Uterus (tissue), 4 donors: ENCODE measurements around the gene DBH. TPM values are rescaled to one million over a fixed set of nuclear protein-coding genes. Genes with fewer than 3 reads are reported as not detected.

Experiments used
- DNase-seq, 2 donors: peaks; one replicate each; pipeline ENCODE4 v3.0.0-alpha.2; 2019 to 2020
- H3K27ac ChIP-seq, 2 donors: fragments of 200-600 bp; sonication (generic); 1 replicate in 1 of 2; 2 replicates in 1 of 2; pipeline ENCODE4 v1.5.1; 2016 to 2018
- H3K27me3 ChIP-seq, 2 donors: fragments of 200-600 bp; sonication (generic); one replicate each; pipeline ENCODE4 v1.5.1; 2018 to 2019; ENCODE audit warnings: control low read depth in 1 of 2
- H3K36me3 ChIP-seq, 2 donors: fragments of 200-600 bp; sonication (generic); one replicate each; pipeline ENCODE4 v1.5.1; 2019; ENCODE audit warnings: control low read depth in 1 of 2
- H3K4me1 ChIP-seq, 2 donors: fragments of 200-600 bp; sonication (generic); one replicate each; pipeline ENCODE4 v1.5.1; 2018 to 2019; ENCODE audit warnings: control low read depth in 1 of 2
- H3K4me3 ChIP-seq, 2 donors: fragments of 200-600 bp; sonication (generic); 1 replicate in 1 of 2; 2 replicates in 1 of 2; pipeline ENCODE4 v1.5.1; 2018 to 2019; ENCODE audit warnings: mild to moderate bottlenecking in 1 of 2
- H3K9me3 ChIP-seq, 2 donors: fragments of 200-600 bp; sonication (generic); one replicate each; pipeline ENCODE4 v1.5.1; 2019; ENCODE audit warnings: control low read depth in 1 of 2
- CTCF ChIP-seq, 4 experiments: fragments of 200-600 bp in 2 of 4; fragments of 450-650 bp in 2 of 4; sonication (generic) in 2 of 4; IDR thresholded peaks; one replicate each; pipeline ENCODE4 v1.5.1; 2016 to 2019; ENCODE audit warnings: antibody characterized with exemption in 4 of 4, mild to moderate bottlenecking in 2 of 4, moderate library complexity in 1 of 4
- POLR2A ChIP-seq, 2 donors: fragments of 450-650 bp; IDR thresholded peaks; one replicate each; pipeline ENCODE4 v1.6.1; 2016; ENCODE audit warnings: antibody characterized with exemption in 2 of 2, mild to moderate bottlenecking in 1 of 2, moderate library complexity in 1 of 2
- intact Hi-C: fragments of 100-400 bp; cut with DNase I; formaldehyde crosslinking; loops from one replicate; pipeline ENCODE4 v1.15.1; 2023; ENCODE audit warnings: low total_unique reads
- total RNA-seq, 4 donors: library from RNA; depleted of rRNA in 3 of 4; stranded (reverse); fragments of >200 nt in 3 of 4; gene quantifications; one replicate each; pipeline versions ENCODE4 v1.1.0 to v1.2.4, GENCODE V29; 2014 to 2023
- donor health status: DM: yes; HTN: yes; CAD: no.

The DBH gene
- total RNA-seq, 4 donors from 2014 or later, result 1.3 TPM; not detected in 3

GRCh38 chr9:133679056-133679455, 42.9 kb downstream of the DBH start:
- H3K27ac ChIP-seq, result peak overlapping the region in 1 of 2 donors; percentile 54
- H3K9me3 ChIP-seq, result no peaks in the 10 kb centered on the region
- DNase-seq, result no peak
- no peaks in the 10 kb centered on the region for H3K4me1 ChIP-seq
- TF ChIP-seq POLR2A (IDR thresholded peaks at IDR 0.05), result no peak
- no peak for TF ChIP-seq CTCF (IDR thresholded peaks at IDR 0.05)
- H3K27me3 ChIP-seq, result no peaks in the 10 kb centered on the region
- no peak overlapping the region for H3K4me3 ChIP-seq
- intact Hi-C loops, result no loop called here
- no peaks in the 10 kb centered on the region for H3K36me3 ChIP-seq

- intact Hi-C loops, result no loop called here
- DNase-seq, result peak in 1 of 2 donors; percentile 43
- Histone ChIP-seq H3K9me3 (no peaks in the 10 kb centered on the region), H3K27ac (peak overlapping the region in 1 of 2 donors; percentile 54), H3K36me3 (no peaks in the 10 kb centered on the region), H3K27me3 (no peaks in the 10 kb centered on the region), H3K4me3 (no peak overlapping the region), H3K4me1 (no peaks in the 10 kb centered on the region)
- no peak for TF ChIP-seq CTCF (IDR thresholded peaks at IDR 0.05)
- TF ChIP-seq POLR2A (IDR thresholded peaks at IDR 0.05), result no peak
Observed at GRCh38 chr9:133679466-133680061, 43.4 kb downstream of the DBH start.

GRCh38 chr9:133680250-133680975, 44.2 kb downstream of the DBH start:
- H3K27me3 ChIP-seq, result no peaks in the 10 kb centered on the region
- no peaks in the 10 kb centered on the region for H3K9me3 ChIP-seq
- H3K4me3 ChIP-seq, result no peak overlapping the region
- no peaks in the 10 kb centered on the region for H3K4me1 ChIP-seq
- TF ChIP-seq POLR2A (IDR thresholded peaks at IDR 0.05), result no peak
- TF ChIP-seq CTCF (IDR thresholded peaks at IDR 0.05), result no peak
- no peaks in the 10 kb centered on the region for H3K36me3 ChIP-seq
- intact Hi-C loops, result no loop called here
- no peak for DNase-seq
- H3K27ac ChIP-seq, result peak overlapping the region in 1 of 2 donors; percentile 54

- TF ChIP-seq CTCF (IDR thresholded peaks at IDR 0.05) (no peak), POLR2A (IDR thresholded peaks at IDR 0.05) (no peak)
- Histone ChIP-seq H3K4me3 (no peak overlapping the region), H3K27ac (no peak overlapping the region), H3K36me3 (no peaks in the 10 kb centered on the region), H3K4me1 (no peaks in the 10 kb centered on the region), H3K9me3 (no peaks in the 10 kb centered on the region), H3K27me3 (no peaks in the 10 kb centered on the region)
- intact Hi-C loops, result no loop called here
- no peak for DNase-seq
Observed at GRCh38 chr9:133680976-133681657, 45.0 kb downstream of the DBH start.
